K562 (cell line): ENCODE results near the gene NLRP7. TPM values are rescaled to one million over a fixed set of nuclear protein-coding genes. Genes with fewer than 3 reads are reported as not detected.
"Not testable (repeated sequence)": the region's sequence is repeated elsewhere in the genome, so short reads cannot be mapped to it uniquely, and the experiment has no call there.

Source experiments
- CBFA2T3 ChIP-seq: fragments of 450-650 bp; IDR thresholded peaks from 2 replicates; pipeline ENCODE4 v1.6.1; 2017
- CREB1 ChIP-seq, 2 experiments: sonication (generic) in 1 of 2; formaldehyde crosslinking in 1 of 2; IDR thresholded peaks; 2 replicates each; pipeline versions ENCODE4 v1.6.1 to v1.8.0; 2012 to 2022; ENCODE audit warnings: inconsistent platforms in 1 of 2, mild to moderate bottlenecking in 1 of 2, missing genetic modification reagents in 1 of 2, moderate library complexity in 1 of 2
- CXXC5 ChIP-seq: fragments of 250-450 bp; sonication (Bioruptor Pico); IDR thresholded peaks from 2 replicates; pipeline ENCODE4 v1.8.0; 2022; ENCODE audit warnings: inconsistent platforms, mild to moderate bottlenecking, moderate library complexity
- GATA2 ChIP-seq: sonication (generic); formaldehyde crosslinking; IDR thresholded peaks from 2 replicates; pipeline ENCODE4 v1.4.0; 2020; ENCODE audit warnings: mild to moderate bottlenecking, missing genetic modification reagents
- HDAC1 ChIP-seq, 2 experiments: fragments of 450-650 bp; IDR thresholded peaks; 2 replicates each; pipeline ENCODE4 v1.6.1; 2016 to 2017; ENCODE audit warnings: inconsistent platforms in 1 of 2, mild to moderate bottlenecking in 1 of 2, moderate library complexity in 1 of 2
- L3MBTL2 ChIP-seq: fragments of 450-650 bp; IDR thresholded peaks from 2 replicates; pipeline ENCODE4 v1.6.1; 2016; ENCODE audit warnings: mild to moderate bottlenecking, moderate library complexity
- MNT ChIP-seq, 2 experiments: fragments of 450-650 bp; conservative IDR thresholded peaks; 2 replicates each; pipeline ENCODE4 v1.6.1; 2017; ENCODE audit warnings: mild to moderate bottlenecking in 2 of 2, moderate library complexity in 2 of 2
- NKRF ChIP-seq: fragments of 450-650 bp; IDR thresholded peaks from 2 replicates; pipeline ENCODE4 v1.6.1; 2016; ENCODE audit warnings: borderline replicate concordance
- NR4A1 ChIP-seq, 2 experiments: fragments of 250-450 bp in 1 of 2; fragments of 450-650 bp in 1 of 2; sonication (Bioruptor Pico) in 1 of 2; IDR thresholded peaks; 2 replicates each; pipeline versions ENCODE4 v1.4.0 to v1.6.1; 2016 to 2020; ENCODE audit warnings: mild to moderate bottlenecking in 2 of 2, missing compliant biosample characterization in 1 of 2, missing genetic modification characterization in 1 of 2, moderate library complexity in 1 of 2
- RAD51 ChIP-seq: fragments of 450-650 bp; IDR thresholded peaks from 2 replicates; pipeline ENCODE4 v1.7.1; 2016; ENCODE audit warnings: low read depth, mild to moderate bottlenecking, borderline replicate concordance
- SIN3A ChIP-seq, 2 experiments: fragments of 150-350 bp in 1 of 2; IDR thresholded peaks; 2 replicates each; pipeline ENCODE4 v1.6.1; 2011 to 2016; ENCODE audit warnings: borderline replicate concordance in 2 of 2, low read depth in 2 of 2, low read length in 2 of 2, mild to moderate bottlenecking in 2 of 2, moderate library complexity in 2 of 2; ENCODE audit not compliant: control insufficient read depth in 1 of 2
- SMARCA4 ChIP-seq: fragments of 450-650 bp; IDR thresholded peaks from 2 replicates; pipeline ENCODE4 v1.6.1; 2016
- SOX6 ChIP-seq: fragments of 450-650 bp; IDR thresholded peaks from 2 replicates; pipeline ENCODE4 v1.6.1; 2014; ENCODE audit warnings: mild to moderate bottlenecking
- STAT5A ChIP-seq: IDR thresholded peaks from 2 replicates; pipeline ENCODE4 v1.6.1; 2012; ENCODE audit warnings: low read length, inconsistent platforms, borderline replicate concordance
- TCF7L2 ChIP-seq: fragments of 150-350 bp; IDR thresholded peaks from 2 replicates; pipeline ENCODE4 v1.6.1; 2016; ENCODE audit warnings: low read depth, mild to moderate bottlenecking, low read length, moderate library complexity
- TEAD1 ChIP-seq, 2 experiments: fragments of 450-650 bp in 1 of 2; sonication (generic) in 1 of 2; formaldehyde crosslinking; IDR thresholded peaks; 2 replicates each; pipeline versions ENCODE4 v1.4.0 to v1.8.0; 2020 to 2022; ENCODE audit warnings: mild to moderate bottlenecking in 2 of 2, missing genetic modification reagents in 1 of 2
- polyA plus RNA-seq, 8 experiments: library from polyadenylated mRNA; depleted of rRNA in 4 of 8; stranded (reverse) in 5 of 8; unstranded in 3 of 8; fragments of >200 nt; fragmentation: Nextera tagmentation in 2 of 8; fragmentation: Illumina TruSeq in 1 of 8; extraction: Ambion mirVana in 2 of 8; extraction: Trizol in 1 of 8; gene quantifications; 2 replicates each; pipeline versions ENCODE4 v1.2.1 to v1.2.3, GENCODE V29; 2011 to 2014; ENCODE audit warnings: inconsistent platforms in 1 of 8, missing spikeins in 1 of 8
- total RNA-seq, 7 experiments: library from RNA; depleted of rRNA in 6 of 7; stranded (reverse); fragments of >200 nt in 6 of 7; fragmentation: Illumina TruSeq in 2 of 7; extraction: Trizol in 2 of 7; gene quantifications; 2 replicates each; pipeline versions ENCODE4 v1.2.1 to v1.2.3, GENCODE V29; 2011 to 2021; ENCODE audit warnings: low replicate concordance in 1 of 7

NLRP7 gene
- total and polyA plus RNA-seq, 9 of the 15 experiments (the other 6 are each of a cell fraction or from before 2014, with no cell fraction given), result 0.03 to 0.22 (median 0.09) TPM; not detected in 3

- peak; percentile 83 to 89 for TF ChIP-seq MNT (conservative IDR thresholded peaks at IDR 0.05)
- peak; percentile 32; the same call in 1 of the 2 replicates for TF ChIP-seq SMARCA4
- 0 out of 2 replicates have a peak, but pooled peaks have one; percentile 19 for TF ChIP-seq CREB1 (IDR thresholded peaks at IDR 0.05)
- TF ChIP-seq CREB1, NR4A1 (CRISPR knock-in tag; IDR thresholded peaks at IDR 0.05): not testable (repeated sequence)
- peak; percentile 64 for TF ChIP-seq L3MBTL2
- TF ChIP-seq TCF7L2, result peak; percentile 30; the same call in 1 of the 2 replicates
- peak in 1 of 2 experiments; percentile 50; a peak in 1 of 4 replicates for TF ChIP-seq SIN3A (IDR thresholded peaks at IDR 0.05; ENCODE audit: borderline replicate concordance in 2 of 2, control insufficient read depth in 1 of 2, low read depth in 2 of 2, low read length in 2 of 2)
- peak; percentile 90 for TF ChIP-seq SOX6
- peak; percentile 38; the same call in 1 of the 2 replicates for TF ChIP-seq NKRF
- peak; percentile 93 for TF ChIP-seq CBFA2T3
- peak in 1 of 2 experiments; percentile 74; a peak in 2 of 4 replicates for TF ChIP-seq HDAC1 (IDR thresholded peaks at IDR 0.05)
- TF ChIP-seq NR4A1 (tag; IDR thresholded peaks at IDR 0.05), result 0 out of 2 replicates have a peak, but pooled peaks have one; percentile 44
- 0 out of 4 replicates have a peak, but pooled peaks of 1 of the 2 experiments have one; percentile 20 for TF ChIP-seq TEAD1 (CRISPR knock-in tag; IDR thresholded peaks at IDR 0.05)
- peak; percentile 69 for TF ChIP-seq CXXC5 (CRISPR knock-in tag)
- TF ChIP-seq STAT5A, result peak; percentile 37; the same call in 1 of the 2 replicates
- peak; percentile 68 for TF ChIP-seq GATA2
- TF ChIP-seq RAD51, result peak; percentile 28; the same call in 1 of the 2 replicates
These were observed 3.5 kb downstream of the NLRP7 start (continued) for GRCh38 chr19:54943772-54944361.
